T-cell (primary cell): ENCODE data around the gene GADL1. TPM values are rescaled to one million over a fixed set of nuclear protein-coding genes. Genes with fewer than 3 reads are reported as not detected.

ENCODE experiments used
- ATAC-seq, 4 experiments: fragments of 200-7000 bp in 3 of 4; fragments of 150-1000 bp in 1 of 4; cut with Tn5 transposase; replicated peaks in 1 of 4; 1 replicate in 3 of 4; 2 replicates in 1 of 4; pipeline ENCODE4 v1.10.0; 2021; ENCODE audit warnings: moderate library complexity in 3 of 4, mild to moderate bottlenecking in 2 of 4, moderate number of reproducible peaks in 1 of 4
- CTCF ChIA-PET, 2 donors: fragments of 300-600 bp; sonication (Branson Sonifier 250); formaldehyde crosslinking; loops; one replicate each; lab custom pipeline; 2022; ENCODE audit warnings: antibody characterized with exemption in 2 of 2; lab: Charles Lee
- POLR2A ChIA-PET, 2 donors: fragments of 300-600 bp; sonication (Branson Sonifier 250); formaldehyde crosslinking; loops; one replicate each; lab custom pipeline; 2022; ENCODE audit warnings: antibody characterized with exemption in 2 of 2; lab: Charles Lee
- DNase-seq, 35 experiments: peaks; one replicate each; pipeline versions ENCODE4 v3.0.0 to v3.0.0-alpha.2; 2013 to 2023
- H3K27ac ChIP-seq: one replicate; pipeline ENCODE4 v1.5.1; 2013; ENCODE audit warnings: low read length
- H3K27me3 ChIP-seq, 2 experiments: replicated peaks in 1 of 2; 1 replicate in 1 of 2; 2 replicates in 1 of 2; pipeline versions ENCODE4 v1.6.1 to v1.7.0; 2013; ENCODE audit warnings: low read length in 1 of 2, mixed read lengths in 1 of 2; ENCODE audit not compliant: control insufficient read depth in 2 of 2, insufficient read depth in 2 of 2; ENCODE audit errors: extremely low read depth in 1 of 2
- H3K36me3 ChIP-seq, 2 donors: 1 replicate in 1 of 2; 2 replicates in 1 of 2; pipeline versions ENCODE4 v1.6.1 to v1.7.0; 2013; ENCODE audit warnings: low read length in 1 of 2; ENCODE audit not compliant: control insufficient read depth in 2 of 2, insufficient read depth in 1 of 2; ENCODE audit errors: extremely low read depth in 1 of 2
- H3K4me1 ChIP-seq, 2 experiments: 1 replicate in 1 of 2; 2 replicates in 1 of 2; pipeline versions ENCODE4 v1.6.1 to v1.7.0; 2013; ENCODE audit warnings: low read length in 2 of 2, mixed read lengths in 1 of 2; ENCODE audit not compliant: insufficient read depth in 2 of 2, control insufficient read depth in 1 of 2; ENCODE audit errors: extremely low read depth in 1 of 2
- H3K4me3 ChIP-seq, 2 donors: 1 replicate in 1 of 2; 2 replicates in 1 of 2; pipeline versions ENCODE4 v1.5.1 to v1.7.0; 2013; ENCODE audit warnings: mild to moderate bottlenecking in 2 of 2, low read length in 1 of 2, moderate library complexity in 1 of 2; ENCODE audit not compliant: control insufficient read depth in 1 of 2; ENCODE audit errors: extremely low read depth in 1 of 2
- H3K9me3 ChIP-seq: 2 replicates; pipeline ENCODE4 v1.7.0; 2013
- H3K27ac Mint-ChIP-seq, 2 donors: one replicate each; pipeline ENCODE4 v1.8.0; 2020 to 2021; ENCODE audit warnings: mild to moderate bottlenecking in 2 of 2, mixed read lengths in 2 of 2
- H3K27me3 Mint-ChIP-seq, 2 donors: one replicate each; pipeline ENCODE4 v1.8.0; 2021 to 2022; ENCODE audit warnings: mixed read lengths in 2 of 2
- H3K36me3 Mint-ChIP-seq: one replicate; pipeline ENCODE4 v1.8.0; 2021; ENCODE audit warnings: mixed read lengths
- H3K4me1 Mint-ChIP-seq, 3 donors: one replicate each; pipeline ENCODE4 v1.8.0; 2020 to 2022; ENCODE audit warnings: mixed read lengths in 3 of 3, mild to moderate bottlenecking in 1 of 3
- H3K4me3 Mint-ChIP-seq, 3 donors: one replicate each; pipeline ENCODE4 v1.8.0; 2020 to 2022; ENCODE audit warnings: mild to moderate bottlenecking in 3 of 3, mixed read lengths in 3 of 3, moderate library complexity in 3 of 3
- H3K9me3 Mint-ChIP-seq, 3 donors: one replicate each; pipeline ENCODE4 v1.8.0; 2020 to 2022; ENCODE audit warnings: mixed read lengths in 3 of 3
- WGBS: methylation state at CpG from one replicate; pipeline ENCODE4 v1.1.5; 2013; ENCODE audit warnings: missing lambda C conversion rate; ENCODE audit not compliant: insufficient coverage; 5-methylcytosine and 5-hydroxymethylcytosine counted together
- total RNA-seq, 35 experiments: library from RNA in 6 of 35; stranded (reverse) in 6 of 35; fragments of 120-200 nt in 1 of 35; gene quantifications; one replicate each; pipeline versions ENCODE4 v1.2.1 to v1.2.4 and lab custom pipeline; 2013 to 2026

GADL1 gene
- total RNA-seq, 5 donors from 2014 or later (not counting 1 experiment from before 2014, with no cell fraction given), result not detected

GRCh38 chr3:30691249-30691880 lies 203.1 kb downstream of the GADL1 start:
- WGBS, result 92% methylated on average over 8 of the region's 10 CpGs
- H3K9me3 Mint-ChIP-seq, result no peaks in the 10 kb centered on the region
- Histone ChIP-seq H3K9me3 (no peaks in the 10 kb centered on the region), H3K4me3 (no peak overlapping the region), H3K27ac (no peak overlapping the region), H3K27me3 (no peaks in the 10 kb centered on the region), H3K4me1 (peaks cover 29 to 53% of the 10 kb centered on the region in 2 experiments), H3K36me3 (peaks cover 16 to 94% of the 10 kb centered on the region in 2 donors)
- ATAC-seq (no peak), DNase-seq (no peak)
- peaks cover 82 to 89% (median 87%) of the 10 kb centered on the region in 3 donors for H3K4me1 Mint-ChIP-seq
- H3K27ac Mint-ChIP-seq, result peak overlapping the region; percentile 94 to 96
- CTCF ChIA-PET, result interaction anchor here (0.5 to 2.3 kb wide), 8 partner anchors 10 to 849 kb away, joined by 3 to 14 read pairs (median 3); no protein-coding TSS in a partner anchor
- H3K27me3 Mint-ChIP-seq, result no peaks in the 10 kb centered on the region
- peaks cover 76% of the 10 kb centered on the region for H3K36me3 Mint-ChIP-seq
- POLR2A ChIA-PET, result interaction anchor here (0.6 to 0.7 kb wide), 2 partner anchors 53 to 494 kb away, joined by 3 read pairs; no protein-coding TSS in a partner anchor
- H3K4me3 Mint-ChIP-seq, result no peak overlapping the region

GRCh38 chr3:30690199-30690598 lies 204.3 kb downstream of the GADL1 start:
- H3K4me1 ChIP-seq, result peaks cover 33 to 56% of the 10 kb centered on the region in 2 experiments
- no peaks in the 10 kb centered on the region for H3K27me3 ChIP-seq
- no peaks in the 10 kb centered on the region for H3K9me3 ChIP-seq
- H3K4me3 ChIP-seq, result no peak overlapping the region
- Mint-ChIP-seq H3K4me3 (peak overlapping the region in 1 of 3 donors; percentile 17), H3K27me3 (no peaks in the 10 kb centered on the region), H3K27ac (peak overlapping the region; percentile 94 to 96), H3K4me1 (peaks cover 88 to 90% (median 90%) of the 10 kb centered on the region in 3 donors), H3K36me3 (peaks cover 76% of the 10 kb centered on the region), H3K9me3 (no peaks in the 10 kb centered on the region)
- ATAC-seq, result no peak
- H3K27ac ChIP-seq, result peak overlapping the region; percentile 54
- POLR2A ChIA-PET, result no interaction called here
- 90% methylated on average over 2 of the region's 2 CpGs for WGBS
- no peak for DNase-seq
- CTCF ChIA-PET, result interaction anchor here in 1 of 2 donors (1.0 kb wide), 1 partner anchor 577 kb away, joined by 3 read pairs; no protein-coding TSS in a partner anchor
- H3K36me3 ChIP-seq, result peaks cover 16 to 95% of the 10 kb centered on the region in 2 donors

GRCh38 chr3:30688776-30689641 lies 205.5 kb downstream of the GADL1 start:
- peak overlapping the region; percentile 94 to 96 for H3K27ac Mint-ChIP-seq
- ChIA-PET POLR2A (no interaction called here), CTCF (interaction anchor here in 1 of 2 donors (1.0 kb wide), 1 partner anchor 12 kb away, joined by 3 read pairs; no protein-coding TSS in a partner anchor)
- ATAC-seq, result peak; percentile 28 to 65 (median 52)
- Histone ChIP-seq H3K36me3 (peaks cover 16 to 94% of the 10 kb centered on the region in 2 donors), H3K4me1 (peaks cover 41 to 68% of the 10 kb centered on the region in 2 experiments), H3K9me3 (no peaks in the 10 kb centered on the region), H3K4me3 (peak overlapping the region in 1 of 2 donors; percentile 10), H3K27me3 (no peaks in the 10 kb centered on the region), H3K27ac (peak overlapping the region; percentile 54)
- no peak for DNase-seq
- peaks cover 74% of the 10 kb centered on the region for H3K36me3 Mint-ChIP-seq
- peaks cover 91 to 96% (median 95%) of the 10 kb centered on the region in 3 donors for H3K4me1 Mint-ChIP-seq
- 86% methylated on average over 5 of the region's 10 CpGs for WGBS
- H3K9me3 Mint-ChIP-seq, result no peaks in the 10 kb centered on the region
- H3K4me3 Mint-ChIP-seq, result peak overlapping the region in 2 of 3 donors; percentile 10 to 32
- H3K27me3 Mint-ChIP-seq, result no peaks in the 10 kb centered on the region

GRCh38 chr3:30687930-30688570 lies 206.4 kb downstream of the GADL1 start:
- peak overlapping the region; percentile 6 for H3K27ac ChIP-seq
- H3K4me1 Mint-ChIP-seq, result peaks cover 96 to 98% (median 98%) of the 10 kb centered on the region in 3 donors
- peak overlapping the region in 1 of 3 donors; percentile 32 for H3K4me3 Mint-ChIP-seq

GRCh38 chr3:30686799-30687198 lies 207.7 kb downstream of the GADL1 start:
- CTCF ChIA-PET, result no interaction called here
- WGBS, result no CpG with 5 or more reads among the region's 2 CpGs
- Histone ChIP-seq H3K36me3 (peaks cover 10 to 95% of the 10 kb centered on the region in 2 donors), H3K4me3 (no peak overlapping the region), H3K9me3 (no peaks in the 10 kb centered on the region), H3K27ac (no peak overlapping the region), H3K4me1 (peaks cover 57 to 77% of the 10 kb centered on the region in 2 experiments), H3K27me3 (no peaks in the 10 kb centered on the region)
- Mint-ChIP-seq H3K27ac (peak overlapping the region; percentile 80 to 94), H3K9me3 (no peaks in the 10 kb centered on the region), H3K4me3 (no peak overlapping the region), H3K4me1 (peaks cover 97 to 98% (median 98%) of the 10 kb centered on the region in 3 donors), H3K27me3 (no peaks in the 10 kb centered on the region), H3K36me3 (peaks cover 71% of the 10 kb centered on the region)
- DNase-seq, result no peak
- POLR2A ChIA-PET, result no interaction called here
- no peak for ATAC-seq

More at GRCh38 chr3:30687930-30688570, 206.4 kb downstream of the GADL1 start:
- no peaks in the 10 kb centered on the region for H3K9me3 Mint-ChIP-seq
- Histone ChIP-seq H3K4me3 (no peak overlapping the region), H3K4me1 (peaks cover 47 to 74% of the 10 kb centered on the region in 2 experiments), H3K9me3 (no peaks in the 10 kb centered on the region), H3K36me3 (peaks cover 16 to 97% of the 10 kb centered on the region in 2 donors), H3K27me3 (no peaks in the 10 kb centered on the region)
- 100% methylated on average over 2 of the region's 8 CpGs for WGBS
- peaks cover 71% of the 10 kb centered on the region for H3K36me3 Mint-ChIP-seq
- no peaks in the 10 kb centered on the region for H3K27me3 Mint-ChIP-seq
- DNase-seq (no peak), ATAC-seq (no peak)
- peak overlapping the region; percentile 94 to 96 for H3K27ac Mint-ChIP-seq
- ChIA-PET CTCF (interaction anchor here in 1 of 2 donors (1.0 kb wide), 1 partner anchor 11 kb away, joined by 3 read pairs; no protein-coding TSS in a partner anchor), POLR2A (no interaction called here)
